ENCODE measurements around the gene CNTNAP3B. TPM values are rescaled to one million over a fixed set of nuclear protein-coding genes. Genes with fewer than 3 reads are reported as not detected.
"Not testable (repeated sequence)": the region's sequence is repeated elsewhere in the genome, so short reads cannot be mapped to it uniquely, and the experiment has no call there.

The CNTNAP3B gene
- polyA plus RNA-seq, 1 of the 3 experiments (the other 2 are of a cell fraction) = not detected

DNA sequence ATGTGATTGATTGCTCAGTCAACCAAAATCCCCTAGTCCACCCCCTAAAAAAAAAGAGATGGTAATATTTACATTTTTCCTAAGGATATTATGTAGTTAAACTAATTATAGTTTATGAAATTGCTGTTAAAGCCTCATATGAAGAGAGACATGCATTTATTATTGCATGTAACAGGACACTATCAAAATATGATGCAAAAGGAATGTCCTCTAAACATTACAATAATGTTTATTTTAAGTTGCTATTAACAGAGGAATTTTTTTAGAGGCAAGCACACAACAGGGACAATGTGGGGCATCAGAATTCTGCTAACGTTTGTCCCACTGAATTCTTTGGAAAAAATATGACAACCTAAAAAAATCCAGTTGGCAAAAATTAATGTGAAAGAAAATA lies 44.7 kb downstream of the CNTNAP3B start:
- DNase-seq; H3K9ac ChIP-seq; H4K20me1 ChIP-seq (ENCODE audit: insufficient read depth); H3K36me3 ChIP-seq (replicated peaks in 1 of 2; ENCODE audit: control insufficient read depth in 1 of 2, insufficient read depth in 2 of 2, low read length in 1 of 2); H3K4me3 ChIP-seq (ENCODE audit: low read depth in 2 of 2, low read length in 1 of 2); H3F3A ChIP-seq (replicated peaks; ENCODE audit: insufficient read depth); H2AFZ ChIP-seq (ENCODE audit: low read depth); POLR2A ChIA-PET; H3K4me1 ChIP-seq (ENCODE audit: control insufficient read depth in 1 of 2, insufficient read depth in 2 of 2, low read depth in 1 of 2, low read length in 1 of 2); CTCF ChIA-PET; H3K4me2 ChIP-seq; H3K9me3 ChIP-seq; H3K79me2 ChIP-seq (ENCODE audit: insufficient read depth); H3K9me2 ChIP-seq; H3K27ac ChIP-seq (ENCODE audit: low read depth in 2 of 2, low read length in 1 of 2); H3K27me3 ChIP-seq (ENCODE audit: insufficient read depth): not testable (repeated sequence)
- WGBS (ENCODE audit: low lambda C conversion rate) = no CpG with 5 or more reads among the region's 1 CpG

DNA sequence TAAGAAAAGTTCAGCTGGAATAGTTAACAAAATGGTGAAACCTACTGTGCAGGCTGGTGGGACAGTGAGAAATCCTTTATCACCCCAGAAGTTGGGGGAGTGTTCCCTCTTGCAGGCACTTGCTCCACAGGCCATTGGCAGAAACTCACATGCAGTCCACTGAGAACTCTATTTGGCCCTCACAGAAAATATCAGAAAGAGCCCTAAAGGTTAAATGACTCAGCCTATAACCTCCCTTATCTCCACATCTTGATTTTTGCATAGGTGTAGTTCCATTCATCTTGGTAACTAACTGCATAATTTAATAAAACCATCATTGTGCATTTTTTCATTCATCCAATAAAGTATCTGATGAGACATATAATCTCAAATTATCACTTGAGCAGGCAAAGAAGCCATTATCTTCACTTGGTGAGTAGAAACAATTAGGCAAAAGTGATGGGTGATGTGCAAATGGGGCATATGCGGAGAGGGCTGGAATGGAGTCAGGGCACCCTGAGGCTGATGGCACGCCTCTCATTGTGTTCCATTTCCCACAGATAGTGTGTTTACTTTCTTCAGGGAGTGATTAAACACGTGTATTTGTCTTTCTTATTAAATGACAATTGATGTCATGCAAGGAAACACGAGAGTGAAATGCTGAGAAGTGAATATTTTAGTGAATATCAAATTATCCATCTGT lies 45.2 kb downstream of the CNTNAP3B start:
- H3K27me3 ChIP-seq (ENCODE audit: insufficient read depth); H3F3A ChIP-seq (replicated peaks; ENCODE audit: insufficient read depth); H3K4me3 ChIP-seq (ENCODE audit: low read depth in 2 of 2, low read length in 1 of 2); H3K9me3 ChIP-seq; H3K79me2 ChIP-seq (ENCODE audit: insufficient read depth); H3K36me3 ChIP-seq (replicated peaks in 1 of 2; ENCODE audit: control insufficient read depth in 1 of 2, insufficient read depth in 2 of 2, low read length in 1 of 2); H3K9ac ChIP-seq; H3K4me2 ChIP-seq; H2AFZ ChIP-seq (ENCODE audit: low read depth); CTCF ChIA-PET; H3K4me1 ChIP-seq (ENCODE audit: control insufficient read depth in 1 of 2, insufficient read depth in 2 of 2, low read depth in 1 of 2, low read length in 1 of 2); DNase-seq; H4K20me1 ChIP-seq (ENCODE audit: insufficient read depth); POLR2A ChIA-PET; H3K27ac ChIP-seq (ENCODE audit: low read depth in 2 of 2, low read length in 1 of 2); H3K9me2 ChIP-seq: not testable (repeated sequence)
- WGBS (ENCODE audit: low lambda C conversion rate) = 16% methylated on average over 3 of the region's 4 CpGs

DNA sequence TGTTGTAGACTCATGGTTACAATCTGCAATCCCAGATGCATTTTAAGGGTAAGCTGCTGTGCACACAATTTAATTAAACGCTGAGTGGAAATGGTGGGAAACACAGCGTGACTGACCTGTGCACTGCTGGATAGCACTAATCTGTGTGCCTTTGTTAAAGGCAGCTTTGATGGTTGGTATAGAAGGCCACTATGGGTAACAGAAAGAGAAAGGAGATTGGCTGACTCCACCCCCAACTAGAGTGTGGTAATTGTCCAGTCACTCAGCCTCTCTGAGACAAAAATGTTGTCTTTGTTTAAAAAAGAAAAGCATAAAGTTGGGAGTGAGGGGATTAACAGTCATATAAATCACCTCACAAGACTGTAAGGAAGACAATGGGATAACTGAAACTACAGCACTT lies 48.9 kb downstream of the CNTNAP3B start:
- POLR2A ChIA-PET; H2AFZ ChIP-seq (ENCODE audit: low read depth); CTCF ChIA-PET; H3F3A ChIP-seq (replicated peaks; ENCODE audit: insufficient read depth); H3K9me2 ChIP-seq; H3K9ac ChIP-seq; H3K27ac ChIP-seq (ENCODE audit: low read depth in 2 of 2, low read length in 1 of 2); H3K4me1 ChIP-seq (ENCODE audit: control insufficient read depth in 1 of 2, insufficient read depth in 2 of 2, low read depth in 1 of 2, low read length in 1 of 2); H3K9me3 ChIP-seq; H3K36me3 ChIP-seq (replicated peaks in 1 of 2; ENCODE audit: control insufficient read depth in 1 of 2, insufficient read depth in 2 of 2, low read length in 1 of 2); DNase-seq; H3K4me2 ChIP-seq; H3K27me3 ChIP-seq (ENCODE audit: insufficient read depth); H3K4me3 ChIP-seq (ENCODE audit: low read depth in 2 of 2, low read length in 1 of 2); H3K79me2 ChIP-seq (ENCODE audit: insufficient read depth); H4K20me1 ChIP-seq (ENCODE audit: insufficient read depth): not testable (repeated sequence)
- 50% methylated on average over 2 of the region's 2 CpGs for WGBS (ENCODE audit: low lambda C conversion rate)

DNA sequence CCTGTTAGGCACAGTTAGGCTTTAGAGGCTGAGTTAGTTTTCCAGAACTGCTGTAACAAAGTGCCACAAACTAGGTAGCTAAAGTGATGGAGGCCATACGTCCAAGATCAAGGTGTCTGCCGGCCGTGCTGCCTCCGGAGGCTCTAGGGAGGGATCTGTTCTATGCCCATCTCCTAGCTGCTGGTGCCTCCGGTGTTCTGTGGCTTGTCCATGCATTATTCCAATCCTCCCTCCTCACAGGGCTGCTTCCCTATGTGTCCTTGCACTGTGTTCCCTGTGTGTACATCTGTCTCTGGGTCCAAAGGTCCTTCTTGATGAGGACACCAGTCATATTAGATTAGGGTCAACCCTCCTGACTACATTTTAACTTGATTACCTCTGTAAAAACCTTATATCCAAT lies 54.4 kb downstream of the CNTNAP3B start:
- DNase-seq, CTCF ChIA-PET, POLR2A ChIA-PET: not testable (repeated sequence)

DNA sequence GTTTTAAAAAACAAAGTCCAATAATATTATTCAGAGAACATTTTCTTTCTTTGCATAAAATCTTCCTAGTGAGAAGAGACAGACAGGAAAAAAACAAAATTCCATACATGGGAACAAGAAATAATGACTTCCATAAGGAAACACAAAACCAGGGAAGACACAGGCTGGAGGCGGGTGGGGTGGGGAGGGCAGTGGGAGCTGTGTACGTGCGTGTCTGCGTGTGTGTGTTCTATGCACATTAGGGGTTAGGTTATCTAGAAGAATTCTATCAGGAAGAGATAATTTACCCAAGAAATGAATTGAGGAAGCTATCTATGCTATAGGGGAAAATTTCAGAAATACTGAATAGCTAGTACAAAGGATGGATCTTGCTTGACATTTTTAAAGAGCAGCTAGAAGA lies 58.2 kb downstream of the CNTNAP3B start:
- H3K4me1 ChIP-seq (ENCODE audit: control insufficient read depth in 1 of 2, insufficient read depth in 2 of 2, low read depth in 1 of 2, low read length in 1 of 2); H3K79me2 ChIP-seq (ENCODE audit: insufficient read depth): not testable (repeated sequence)

More for the DNA sequence above, 54.4 kb downstream of the CNTNAP3B start:
- not testable (repeated sequence) for H3K4me3 ChIP-seq (ENCODE audit: low read depth in 2 of 2, low read length in 1 of 2); H2AFZ ChIP-seq (ENCODE audit: low read depth); H3K9me2 ChIP-seq; H3K9ac ChIP-seq; H3K4me1 ChIP-seq (ENCODE audit: control insufficient read depth in 1 of 2, insufficient read depth in 2 of 2, low read depth in 1 of 2, low read length in 1 of 2); H3F3A ChIP-seq (replicated peaks; ENCODE audit: insufficient read depth); H3K27me3 ChIP-seq (ENCODE audit: insufficient read depth); H3K79me2 ChIP-seq (ENCODE audit: insufficient read depth); H3K27ac ChIP-seq (ENCODE audit: low read depth in 2 of 2, low read length in 1 of 2); H3K4me2 ChIP-seq; H3K9me3 ChIP-seq; H4K20me1 ChIP-seq (ENCODE audit: insufficient read depth); H3K36me3 ChIP-seq (replicated peaks in 1 of 2; ENCODE audit: control insufficient read depth in 1 of 2, insufficient read depth in 2 of 2, low read length in 1 of 2)
- no CpG with 5 or more reads among the region's 5 CpGs for WGBS (ENCODE audit: low lambda C conversion rate)

DNA sequence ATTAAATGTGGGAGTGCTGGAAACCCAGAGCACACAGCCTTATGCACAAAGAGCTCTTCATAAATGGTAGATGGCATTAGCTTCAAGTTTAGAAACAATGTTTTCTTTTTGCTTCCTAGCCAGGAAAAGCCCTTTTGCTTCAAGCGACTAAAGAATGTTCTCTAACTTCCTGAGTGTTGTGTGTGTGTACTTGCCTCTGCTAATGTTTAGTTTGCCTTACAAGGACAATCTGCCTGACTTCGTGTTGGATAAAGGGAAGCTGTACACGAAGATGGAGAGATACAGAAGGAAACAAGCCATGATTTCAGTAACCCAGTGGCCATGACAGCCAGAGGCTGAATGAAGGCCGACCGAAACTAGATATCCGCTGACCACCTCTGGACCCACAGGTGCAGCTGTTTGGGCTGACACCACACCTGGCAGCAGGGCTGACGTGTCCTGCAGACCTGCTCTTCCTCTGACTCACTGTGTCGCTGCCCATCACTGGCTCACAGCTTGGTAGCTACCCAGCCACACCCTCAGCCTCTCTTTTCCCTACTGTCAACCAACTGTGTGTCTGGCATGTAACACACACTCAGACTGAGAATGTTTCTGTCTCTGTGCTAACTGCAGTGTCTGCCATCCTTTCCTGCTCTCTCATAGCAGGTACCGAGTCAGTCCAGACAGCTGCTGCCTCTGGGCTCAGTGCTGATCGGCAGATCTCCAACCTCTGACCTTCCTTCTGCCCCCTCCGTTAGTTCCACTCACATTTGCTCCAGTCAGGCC lies 59.0 kb downstream of the CNTNAP3B start:
- H3K4me3 ChIP-seq (ENCODE audit: low read depth in 2 of 2, low read length in 1 of 2); H3K4me2 ChIP-seq; H3F3A ChIP-seq (replicated peaks; ENCODE audit: insufficient read depth); H3K27ac ChIP-seq (ENCODE audit: low read depth in 2 of 2, low read length in 1 of 2); H3K36me3 ChIP-seq (replicated peaks in 1 of 2; ENCODE audit: control insufficient read depth in 1 of 2, insufficient read depth in 2 of 2, low read length in 1 of 2); H3K9me3 ChIP-seq; H3K79me2 ChIP-seq (ENCODE audit: insufficient read depth); CTCF ChIA-PET; DNase-seq; H3K27me3 ChIP-seq (ENCODE audit: insufficient read depth); POLR2A ChIA-PET; H3K9me2 ChIP-seq; H3K9ac ChIP-seq; H4K20me1 ChIP-seq (ENCODE audit: insufficient read depth); H3K4me1 ChIP-seq (ENCODE audit: control insufficient read depth in 1 of 2, insufficient read depth in 2 of 2, low read depth in 1 of 2, low read length in 1 of 2); H2AFZ ChIP-seq (ENCODE audit: low read depth): not testable (repeated sequence)
- WGBS (ENCODE audit: low lambda C conversion rate) = 9% methylated on average over 5 of the region's 11 CpGs

More for the DNA sequence above, 58.2 kb downstream of the CNTNAP3B start:
- CTCF ChIA-PET; H3K9me3 ChIP-seq; H3K9ac ChIP-seq; H3K36me3 ChIP-seq (replicated peaks in 1 of 2; ENCODE audit: control insufficient read depth in 1 of 2, insufficient read depth in 2 of 2, low read length in 1 of 2); H4K20me1 ChIP-seq (ENCODE audit: insufficient read depth); H3K27ac ChIP-seq (ENCODE audit: low read depth in 2 of 2, low read length in 1 of 2); DNase-seq; H3K4me3 ChIP-seq (ENCODE audit: low read depth in 2 of 2, low read length in 1 of 2); H3F3A ChIP-seq (replicated peaks; ENCODE audit: insufficient read depth); H2AFZ ChIP-seq (ENCODE audit: low read depth); H3K9me2 ChIP-seq; H3K4me2 ChIP-seq; H3K27me3 ChIP-seq (ENCODE audit: insufficient read depth); POLR2A ChIA-PET: not testable (repeated sequence)
- no CpG with 5 or more reads among the region's 4 CpGs for WGBS (ENCODE audit: low lambda C conversion rate)
